Coronary artery (tissue), 2 donors: Measurements from ENCODE around the gene SURF2.

ENCODE experiments used
- DNase-seq: peaks from one replicate; pipeline ENCODE4 v3.0.0-alpha.2; 2017; ENCODE audit warnings: low spot score
- H3K27ac ChIP-seq, 2 donors: fragments of 200-600 bp; sonication (generic); one replicate each; pipeline ENCODE4 v1.5.1; 2016 to 2019
- H3K4me3 ChIP-seq: fragments of 200-600 bp; sonication (generic); 2 replicates; pipeline ENCODE4 v1.5.1; 2016; ENCODE audit warnings: mild to moderate bottlenecking, moderate library complexity
- TF ChIP-seq, protein P1 (sequence below): fragments of 200-600 bp; sonication (generic); IDR thresholded peaks from one replicate; pipeline ENCODE4 v1.5.1; 2019; ENCODE audit warnings: antibody characterized with exemption

SURF2 gene

GRCh38 chr9:133344979-133345378 is 11.4 kb upstream of the SURF2 start:
- TF ChIP-seq, protein P1, sequence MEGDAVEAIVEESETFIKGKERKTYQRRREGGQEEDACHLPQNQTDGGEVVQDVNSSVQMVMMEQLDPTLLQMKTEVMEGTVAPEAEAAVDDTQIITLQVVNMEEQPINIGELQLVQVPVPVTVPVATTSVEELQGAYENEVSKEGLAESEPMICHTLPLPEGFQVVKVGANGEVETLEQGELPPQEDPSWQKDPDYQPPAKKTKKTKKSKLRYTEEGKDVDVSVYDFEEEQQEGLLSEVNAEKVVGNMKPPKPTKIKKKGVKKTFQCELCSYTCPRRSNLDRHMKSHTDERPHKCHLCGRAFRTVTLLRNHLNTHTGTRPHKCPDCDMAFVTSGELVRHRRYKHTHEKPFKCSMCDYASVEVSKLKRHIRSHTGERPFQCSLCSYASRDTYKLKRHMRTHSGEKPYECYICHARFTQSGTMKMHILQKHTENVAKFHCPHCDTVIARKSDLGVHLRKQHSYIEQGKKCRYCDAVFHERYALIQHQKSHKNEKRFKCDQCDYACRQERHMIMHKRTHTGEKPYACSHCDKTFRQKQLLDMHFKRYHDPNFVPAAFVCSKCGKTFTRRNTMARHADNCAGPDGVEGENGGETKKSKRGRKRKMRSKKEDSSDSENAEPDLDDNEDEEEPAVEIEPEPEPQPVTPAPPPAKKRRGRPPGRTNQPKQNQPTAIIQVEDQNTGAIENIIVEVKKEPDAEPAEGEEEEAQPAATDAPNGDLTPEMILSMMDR, result no peak
- Histone ChIP-seq H3K4me3 (no peak overlapping the region), H3K27ac (no peak overlapping the region)
- no peak for DNase-seq

DNA sequence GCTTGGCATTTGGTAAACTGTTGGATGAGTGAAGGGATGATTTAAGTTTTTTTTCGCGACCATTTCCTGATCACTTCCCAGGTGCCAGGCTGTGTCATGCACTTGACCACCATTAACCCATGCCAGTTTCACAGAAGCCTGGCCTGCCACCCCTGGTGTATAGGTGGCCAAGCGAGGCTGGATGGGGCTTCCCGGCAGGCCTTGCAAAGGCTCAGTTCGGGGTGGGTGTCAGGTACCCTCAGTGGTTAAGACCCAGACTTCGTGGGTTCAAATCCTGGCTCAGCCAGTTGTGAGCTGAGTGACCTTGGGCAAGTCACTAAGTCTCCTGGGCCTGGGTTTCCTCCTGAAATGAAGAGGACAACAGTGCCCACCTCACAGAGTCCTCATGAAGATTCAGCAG is 10.8 kb upstream of the SURF2 start:
- no peak for DNase-seq
- TF ChIP-seq, protein P1, result no peak
- Histone ChIP-seq H3K27ac (no peak overlapping the region), H3K4me3 (no peak overlapping the region)

- Histone ChIP-seq H3K4me3 (peak overlapping the region; percentile 95), H3K27ac (peak overlapping the region in 1 of 2 donors; percentile 96)
- TF ChIP-seq, protein P1, result no peak
- DNase-seq, result no peak
These were observed 10.1 kb upstream of the SURF2 start for GRCh38 chr9:133346021-133346785.

- peak overlapping the region; percentile 95 for H3K4me3 ChIP-seq
- no peak for DNase-seq
- TF ChIP-seq, protein P1, result no peak
- H3K27ac ChIP-seq, result peak overlapping the region; percentile 78 to 96
These were observed 8.8 kb upstream of the SURF2 start for GRCh38 chr9:133347515-133347984.

DNA sequence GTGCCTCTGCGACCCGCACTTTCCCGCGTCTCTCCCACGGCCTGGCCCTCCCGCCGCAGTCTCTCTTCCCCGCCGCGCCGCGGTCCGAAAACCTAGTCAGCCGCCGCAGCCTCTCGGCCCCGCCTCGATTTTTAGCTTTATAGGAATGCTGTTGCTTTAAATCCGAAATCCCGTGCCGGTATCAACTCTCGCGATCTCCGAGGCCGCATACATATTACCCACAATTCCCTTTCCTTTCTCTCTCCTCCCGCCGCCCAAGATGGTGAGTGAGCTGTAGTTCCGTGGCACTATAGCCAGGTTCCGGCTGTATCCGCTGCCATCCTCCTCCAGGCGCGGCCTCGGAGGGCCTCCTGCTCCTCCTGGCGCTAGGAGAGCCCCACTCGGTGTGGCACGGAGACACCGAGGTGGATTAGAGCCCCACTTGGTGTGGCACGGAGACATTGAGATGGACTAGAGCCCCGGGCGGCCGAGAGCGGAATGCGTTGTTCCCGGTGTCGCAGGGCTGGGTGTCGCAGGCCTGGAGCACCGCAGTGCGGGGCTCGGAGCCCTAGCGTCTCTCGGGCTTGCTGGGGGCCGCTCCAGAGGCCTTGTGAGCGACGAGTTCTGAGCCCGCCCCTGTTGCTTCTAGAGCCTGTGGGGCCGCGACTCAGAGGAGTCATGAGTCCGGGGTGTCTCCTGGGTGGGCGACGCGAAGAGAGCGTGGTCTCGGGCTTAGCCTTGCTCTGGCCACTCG is 8.2 kb upstream of the SURF2 start, which contains the start of the genes MED22 and RPL7A:
Gene MED22 (minus strand): TSS at position 147 of the 733 bp plus-strand sequence. CDS start 1,469 bp downstream, outside the sequence.
Gene RPL7A (plus strand): TSS at position 234 of the 733 bp plus-strand sequence. CDS start 26 bp downstream, at position 260.
- Histone ChIP-seq H3K27ac (peak within 1 kb of the TSS; percentile 78 to 96), H3K4me3 (peak within 1 kb of the TSS; percentile 95)
- DNase-seq, result peak; percentile 95
- TF ChIP-seq, protein P1, result no peak

- peak overlapping the region; percentile 95 for H3K4me3 ChIP-seq
- TF ChIP-seq, protein P1, result no peak
- no peak for DNase-seq
- peak overlapping the region; percentile 78 to 96 for H3K27ac ChIP-seq
These were observed 7.4 kb upstream of the SURF2 start for GRCh38 chr9:133348718-133349573.
